Neural cell (in vitro differentiated cells): Measurements from ENCODE around the gene PADI6. TPM values are rescaled to one million over a fixed set of nuclear protein-coding genes. Genes with fewer than 3 reads are reported as not detected.

ENCODE experiments used
- H2AFZ ChIP-seq: fragments of 200-600, 300-800 bp; sonication (generic), shearing (Covaris generic); 2 replicates; pipeline ENCODE4 v1.6.0; 2014; ENCODE audit warnings: low read depth, mild to moderate bottlenecking, antibody characterized with exemption, low read length, moderate library complexity
- H3F3A ChIP-seq: fragments of 200-600 bp; shearing (Covaris generic); 2 replicates; pipeline ENCODE4 v1.6.1; 2016; ENCODE audit warnings: mild to moderate bottlenecking, moderate library complexity, mixed read lengths, antibody characterized with exemption, low read length; ENCODE audit not compliant: insufficient read depth, poor library complexity, severe bottlenecking
- H3K27ac ChIP-seq: fragments of 200-600, 300-800 bp; sonication (generic), shearing (Covaris generic); 2 replicates; pipeline ENCODE4 v1.5.1; 2014; ENCODE audit warnings: mild to moderate bottlenecking, low read length, moderate library complexity
- H3K27me3 ChIP-seq: fragments of 300-800, 200-600 bp; sonication (generic), shearing (Covaris generic); 2 replicates; pipeline ENCODE4 v1.6.0; 2014; ENCODE audit warnings: mild to moderate bottlenecking, low read depth, low read length, moderate library complexity; ENCODE audit not compliant: insufficient read depth
- H3K36me3 ChIP-seq: fragments of 300-800, 200-600 bp; sonication (generic), shearing (Covaris generic); 2 replicates; pipeline ENCODE4 v1.5.1; 2014; ENCODE audit warnings: mild to moderate bottlenecking, antibody characterized with exemption, low read length, moderate library complexity; ENCODE audit not compliant: insufficient read depth
- H3K4me2 ChIP-seq: fragments of 300-800, 200-600 bp; sonication (generic), shearing (Covaris generic); 2 replicates; pipeline ENCODE4 v1.6.0; 2014; ENCODE audit warnings: mild to moderate bottlenecking, low read length
- H3K4me3 ChIP-seq: fragments of 300-800, 200-600 bp; sonication (generic), shearing (Covaris generic); 2 replicates; pipeline ENCODE4 v1.5.1; 2014; ENCODE audit warnings: mild to moderate bottlenecking, low read length, moderate library complexity
- H3K79me2 ChIP-seq: fragments of 200-600 bp; shearing (Covaris generic); replicated peaks from 2 replicates; pipeline ENCODE4 v1.6.0; 2014; ENCODE audit warnings: mild to moderate bottlenecking, low read length, moderate library complexity; ENCODE audit not compliant: insufficient read depth
- H3K9ac ChIP-seq: fragments of 300-800, 200-600 bp; sonication (generic), shearing (Covaris generic); 2 replicates; pipeline ENCODE4 v1.6.1; 2016; ENCODE audit warnings: mild to moderate bottlenecking, low read length, mixed read lengths
- H3K9me2 ChIP-seq: fragments of 200-600 bp; shearing (Covaris generic); 2 replicates; pipeline ENCODE4 v1.6.1; 2016; ENCODE audit warnings: mild to moderate bottlenecking, low read length, mixed read lengths; ENCODE audit not compliant: insufficient read depth
- H3K9me3 ChIP-seq: fragments of 200-600, 300-800 bp; sonication (generic), shearing (Covaris generic); 2 replicates; pipeline ENCODE4 v1.6.1; 2016; ENCODE audit warnings: mild to moderate bottlenecking, mixed run types, low read length, moderate library complexity, mixed read lengths
- H4K20me1 ChIP-seq: fragments of 200-600 bp; shearing (Covaris generic); 2 replicates; pipeline ENCODE4 v1.6.1; 2016; ENCODE audit warnings: mild to moderate bottlenecking, mixed run types; ENCODE audit not compliant: insufficient read depth
- CTCF ChIP-seq: fragments of 450-650 bp; IDR thresholded peaks from 2 replicates; pipeline ENCODE4 v1.5.1; 2014; ENCODE audit warnings: antibody characterized with exemption, mild to moderate bottlenecking, moderate library complexity; ENCODE audit not compliant: poor library complexity, severe bottlenecking
- EP300 ChIP-seq: fragments of 450-650 bp; conservative IDR thresholded peaks from 2 replicates; pipeline ENCODE4 v1.6.1; 2014; ENCODE audit warnings: antibody characterized with exemption, mild to moderate bottlenecking, moderate library complexity; ENCODE audit not compliant: poor library complexity, severe bottlenecking
- EZH2 ChIP-seq: fragments of 200-600, 300-800 bp; shearing (Covaris generic), sonication (generic); IDR thresholded peaks from 2 replicates; pipeline ENCODE4 v1.6.1; 2014; ENCODE audit warnings: antibody characterized with exemption, low read length, borderline replicate concordance, mild to moderate bottlenecking; ENCODE audit not compliant: insufficient read depth, poor library complexity, severe bottlenecking
- MXI1 ChIP-seq: fragments of 450-650 bp; conservative IDR thresholded peaks from 2 replicates; pipeline ENCODE4 v1.6.1; 2014; ENCODE audit warnings: antibody characterized with exemption, mild to moderate bottlenecking; ENCODE audit not compliant: poor library complexity, severe bottlenecking
- POLR2AphosphoS5 ChIP-seq: IDR thresholded peaks from 2 replicates; pipeline ENCODE4 v1.6.1; 2012
- RAD21 ChIP-seq: fragments of 450-650 bp; conservative IDR thresholded peaks from 2 replicates; pipeline ENCODE4 v1.6.1; 2014; ENCODE audit warnings: antibody characterized with exemption, mild to moderate bottlenecking, moderate library complexity
- REST ChIP-seq: IDR thresholded peaks from 2 replicates; pipeline ENCODE4 v1.6.1; 2012; ENCODE audit warnings: borderline replicate concordance
- SMC3 ChIP-seq: fragments of 450-650 bp; conservative IDR thresholded peaks from 2 replicates; pipeline ENCODE4 v1.6.1; 2014; ENCODE audit warnings: antibody characterized with exemption, mild to moderate bottlenecking, moderate library complexity; ENCODE audit not compliant: poor library complexity
- TAF1 ChIP-seq: IDR thresholded peaks from 2 replicates; pipeline ENCODE4 v1.6.1; 2012; ENCODE audit warnings: low read depth
- polyA plus RNA-seq: library from polyadenylated mRNA; depleted of rRNA; stranded (reverse); fragments of >200 nt; gene quantifications from 2 replicates; pipeline ENCODE4 v1.2.3, GENCODE V29; 2014

Gene PADI6
- polyA plus RNA-seq, 1 donor from 2014 or later = not detected

GRCh38 chr1:17348593-17349234, 23.3 kb upstream of the PADI6 start:
- no peaks in the 10 kb centered on the region for H3K9me3 ChIP-seq
- no peak overlapping the region for H3K4me2 ChIP-seq
- no peak overlapping the region for H3K9ac ChIP-seq
- no peaks in the 10 kb centered on the region for H4K20me1 ChIP-seq
- H3K4me3 ChIP-seq = no peak overlapping the region
- no peak for TF ChIP-seq RAD21
- no peak for TF ChIP-seq CTCF
- no peak for TF ChIP-seq REST
- no peak for TF ChIP-seq EZH2
- no peak for TF ChIP-seq EP300
- TF ChIP-seq POLR2AphosphoS5 = no peak
- no peak for TF ChIP-seq MXI1
- no peak for TF ChIP-seq SMC3
- no peak for TF ChIP-seq TAF1
- H3F3A ChIP-seq = no peaks in the 10 kb centered on the region
- no peak overlapping the region for H2AFZ ChIP-seq
- no peaks in the 10 kb centered on the region for H3K9me2 ChIP-seq
- H3K36me3 ChIP-seq = no peaks in the 10 kb centered on the region
- no peaks in the 10 kb centered on the region for H3K27me3 ChIP-seq
- no peaks in the 10 kb centered on the region for H3K79me2 ChIP-seq
- no peak overlapping the region for H3K27ac ChIP-seq

GRCh38 chr1:17350083-17350482, 21.9 kb upstream of the PADI6 start:
- TF ChIP-seq REST (no peak), POLR2AphosphoS5 (no peak), CTCF (no peak), EZH2 (no peak), TAF1 (no peak), RAD21 (no peak), SMC3 (no peak), EP300 (no peak), MXI1 (no peak)
- Histone ChIP-seq H3K9ac (no peak overlapping the region), H3K4me3 (no peak overlapping the region), H3K9me2 (no peaks in the 10 kb centered on the region), H3K9me3 (no peaks in the 10 kb centered on the region), H3K79me2 (no peaks in the 10 kb centered on the region), H3K4me2 (no peak overlapping the region), H2AFZ (no peak overlapping the region), H3K27ac (no peak overlapping the region), H3K27me3 (no peaks in the 10 kb centered on the region), H3F3A (no peaks in the 10 kb centered on the region), H4K20me1 (no peaks in the 10 kb centered on the region), H3K36me3 (no peaks in the 10 kb centered on the region)
